WERI-Rb-1 (cell line): ENCODE data around the gene CTIF.

Experiments used
- DNase-seq: peaks from one replicate; pipeline ENCODE4 v3.0.0-alpha.2; 2020
- H3K27ac ChIP-seq: fragments of 250-450 bp; sonication (Bioruptor Pico); 2 replicates; pipeline ENCODE4 v1.5.1; 2020; ENCODE audit warnings: mild to moderate bottlenecking, moderate library complexity
- H3K27me3 ChIP-seq: fragments of 250-450 bp; sonication (Bioruptor Pico); 2 replicates; pipeline ENCODE4 v1.5.1; 2021; ENCODE audit warnings: mild to moderate bottlenecking, low read depth, moderate library complexity; ENCODE audit not compliant: insufficient read depth, severe bottlenecking
- H3K36me3 ChIP-seq: fragments of 250-450 bp; sonication (Bioruptor Pico); 2 replicates; pipeline ENCODE4 v1.5.1; 2020; ENCODE audit warnings: mild to moderate bottlenecking, moderate library complexity
- H3K4me3 ChIP-seq: 2 replicates; pipeline ENCODE4 v1.5.1; 2011; ENCODE audit warnings: low read depth, mild to moderate bottlenecking, control low read depth, low read length
- H3K9me3 ChIP-seq: fragments of 250-450 bp; sonication (Bioruptor Pico); 2 replicates; pipeline ENCODE4 v1.5.1; 2021; ENCODE audit warnings: mild to moderate bottlenecking, moderate library complexity; ENCODE audit not compliant: severe bottlenecking
- CTCF ChIP-seq: IDR thresholded peaks from 2 replicates; pipeline ENCODE4 v1.5.1; 2011; ENCODE audit warnings: low read depth, mild to moderate bottlenecking, control low read depth, inconsistent platforms, low read length

Gene CTIF

GRCh38 chr18:48754559-48754958 is 215.7 kb downstream of the CTIF start:
- DNase-seq: no peak
- no peaks in the 10 kb centered on the region for H3K9me3 ChIP-seq
- H3K27ac ChIP-seq: no peak overlapping the region
- H3K36me3 ChIP-seq: peaks cover 11% of the 10 kb centered on the region
- no peak overlapping the region for H3K4me3 ChIP-seq
- no peak for TF ChIP-seq CTCF
- no peaks in the 10 kb centered on the region for H3K27me3 ChIP-seq

- Histone ChIP-seq H3K36me3 (peaks cover 14% of the 10 kb centered on the region), H3K27ac (no peak overlapping the region), H3K4me3 (no peak overlapping the region), H3K27me3 (no peaks in the 10 kb centered on the region), H3K9me3 (no peaks in the 10 kb centered on the region)
- no peak for TF ChIP-seq CTCF
- DNase-seq: no peak
Measured at GRCh38 chr18:48754993-48755473, 216.2 kb downstream of the CTIF start.

GRCh38 chr18:48756511-48757226 is 217.8 kb downstream of the CTIF start:
- no peak for TF ChIP-seq CTCF
- H3K9me3 ChIP-seq: no peaks in the 10 kb centered on the region

GRCh38 chr18:48757367-48757766 is 218.5 kb downstream of the CTIF start:
- DNase-seq: no peak
- no peak for TF ChIP-seq CTCF
- no peaks in the 10 kb centered on the region for H3K27me3 ChIP-seq
- no peak overlapping the region for H3K4me3 ChIP-seq
- H3K9me3 ChIP-seq: no peaks in the 10 kb centered on the region
- no peak overlapping the region for H3K27ac ChIP-seq
- peaks cover 36% of the 10 kb centered on the region for H3K36me3 ChIP-seq

More at GRCh38 chr18:48756511-48757226, 217.8 kb downstream of the CTIF start:
- Histone ChIP-seq H3K36me3 (peaks cover 29% of the 10 kb centered on the region), H3K4me3 (no peak overlapping the region), H3K27ac (no peak overlapping the region), H3K27me3 (no peaks in the 10 kb centered on the region)
- no peak for DNase-seq

GRCh38 chr18:48757906-48758305 is 219.1 kb downstream of the CTIF start:
- Histone ChIP-seq H3K9me3 (no peaks in the 10 kb centered on the region), H3K27me3 (no peaks in the 10 kb centered on the region), H3K27ac (no peak overlapping the region), H3K4me3 (no peak overlapping the region), H3K36me3 (peaks cover 41% of the 10 kb centered on the region)
- no peak for TF ChIP-seq CTCF
- DNase-seq: no peak

GRCh38 chr18:48761582-48761981 is 222.8 kb downstream of the CTIF start:
- DNase-seq: no peak
- Histone ChIP-seq H3K4me3 (no peak overlapping the region), H3K36me3 (peaks cover 54% of the 10 kb centered on the region), H3K9me3 (no peaks in the 10 kb centered on the region), H3K27me3 (no peaks in the 10 kb centered on the region), H3K27ac (no peak overlapping the region)
- no peak for TF ChIP-seq CTCF
